GM19372 (cell line): Measurements from ENCODE around the gene FBXO36.
"Not testable (repeated sequence)": the region's sequence is repeated elsewhere in the genome, so short reads cannot be mapped to it uniquely, and the experiment has no call there.

ENCODE experiments used
- ATAC-seq: cut with Tn5 transposase; IDR thresholded peaks from one replicate; pipeline ENCODE4 v1.9.1; 2021; ENCODE audit warnings: mild to moderate bottlenecking, low read depth, moderate library complexity; ENCODE audit not compliant: unreplicated experiment

FBXO36 gene

DNA sequence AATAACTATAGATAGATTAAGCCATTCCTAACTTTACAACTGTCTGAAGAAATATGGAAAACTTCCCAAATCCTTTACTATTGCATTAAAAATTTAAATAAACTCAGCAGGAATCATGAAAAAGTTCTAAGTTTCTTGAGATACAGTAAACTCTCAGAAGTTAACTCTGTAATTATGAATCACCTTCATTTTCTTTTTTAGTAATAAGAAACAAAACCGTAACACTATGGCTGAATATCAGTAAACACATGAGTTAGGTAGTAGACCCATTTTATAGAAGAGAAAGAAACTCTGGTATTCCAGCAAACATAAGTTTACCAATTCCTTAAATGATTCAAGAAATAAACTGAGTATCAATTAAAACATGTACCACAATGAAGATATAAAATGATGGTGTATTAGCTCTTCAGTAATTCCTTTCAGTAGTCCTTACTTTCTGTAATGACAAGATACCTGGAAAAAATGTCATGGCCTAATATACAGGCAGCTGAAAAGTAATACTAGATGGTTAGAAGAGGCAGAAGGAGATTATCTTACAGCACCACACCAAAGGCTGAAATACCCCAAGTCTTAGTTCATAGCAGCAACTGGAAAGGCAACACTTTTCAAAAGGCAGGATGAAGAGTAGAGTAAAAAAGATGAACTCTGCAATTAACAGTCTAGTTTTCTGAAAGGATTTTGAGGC lies 12.0 kb upstream of the FBXO36 start:
- ATAC-seq = no peak

- ATAC-seq = peak; percentile 77
Measured at GRCh38 chr2:229910832-229911412, 11.4 kb upstream of the FBXO36 start.

DNA sequence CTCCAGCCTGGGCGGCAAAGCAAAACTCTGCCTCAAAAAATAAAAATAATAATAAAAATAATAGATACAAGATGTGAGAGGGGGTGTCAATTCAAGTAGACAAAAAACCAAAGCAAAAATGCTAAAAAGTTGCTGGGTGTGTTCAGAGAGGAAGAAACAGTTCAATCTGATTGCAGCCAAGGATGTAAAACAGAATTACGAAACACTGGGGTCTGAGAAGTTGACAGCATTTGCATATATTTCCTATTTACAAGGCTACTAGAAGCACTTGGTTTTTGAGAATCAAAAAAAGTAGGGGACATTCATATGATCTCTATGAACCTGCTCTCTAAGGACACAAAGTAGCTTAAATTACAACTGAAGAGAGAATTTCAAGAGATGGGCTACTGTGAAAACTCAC lies 8.1 kb upstream of the FBXO36 start:
- no peak for ATAC-seq

DNA sequence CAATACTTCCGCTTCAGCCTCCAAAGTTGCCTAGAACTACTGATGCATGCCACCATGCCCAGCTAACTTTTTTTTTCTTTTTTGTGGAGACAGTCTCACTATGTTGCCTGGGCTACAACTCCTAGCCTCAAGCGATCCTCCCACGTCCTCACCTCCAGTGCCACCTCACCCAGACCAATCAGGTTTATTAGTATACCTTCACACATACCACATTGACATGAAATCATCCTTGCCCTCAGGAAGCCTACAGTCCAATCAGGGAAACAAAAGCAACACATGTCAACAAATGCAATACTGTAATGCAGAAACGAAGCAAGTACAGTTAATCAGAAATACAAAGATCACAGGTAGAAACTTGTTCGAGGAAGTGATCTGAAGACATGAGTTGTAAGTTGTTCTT lies 4.5 kb upstream of the FBXO36 start:
- no peak for ATAC-seq

DNA sequence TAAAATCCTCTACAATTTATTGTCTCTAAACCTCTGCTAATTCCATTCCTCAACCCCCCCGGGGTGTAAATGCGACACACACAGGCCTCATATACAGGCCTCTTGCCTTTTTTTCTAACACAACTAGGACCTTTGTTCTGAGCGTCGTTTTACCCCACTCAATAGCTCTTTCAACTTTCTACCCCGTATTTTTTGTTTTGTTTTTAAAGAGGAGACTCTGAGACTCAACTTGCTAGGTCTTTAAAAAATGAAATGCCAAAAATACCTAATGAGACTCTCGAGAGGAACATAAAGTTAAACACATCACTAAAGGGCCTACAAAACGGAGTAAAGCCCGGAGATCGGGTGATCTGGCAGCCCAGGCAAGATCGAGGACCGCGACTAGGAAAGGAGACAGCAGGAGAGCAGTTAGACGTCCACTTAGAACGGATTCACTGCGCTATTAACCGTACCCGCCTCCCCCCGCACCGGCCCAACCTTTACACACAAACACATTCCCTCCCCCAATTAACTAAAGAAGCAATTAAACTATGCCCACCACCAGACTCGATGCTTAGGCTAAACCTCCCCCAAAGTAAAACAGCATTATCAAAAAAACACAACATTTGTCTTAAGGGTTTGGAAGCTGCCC lies 2.2 kb upstream of the FBXO36 start:
- ATAC-seq = no peak

DNA sequence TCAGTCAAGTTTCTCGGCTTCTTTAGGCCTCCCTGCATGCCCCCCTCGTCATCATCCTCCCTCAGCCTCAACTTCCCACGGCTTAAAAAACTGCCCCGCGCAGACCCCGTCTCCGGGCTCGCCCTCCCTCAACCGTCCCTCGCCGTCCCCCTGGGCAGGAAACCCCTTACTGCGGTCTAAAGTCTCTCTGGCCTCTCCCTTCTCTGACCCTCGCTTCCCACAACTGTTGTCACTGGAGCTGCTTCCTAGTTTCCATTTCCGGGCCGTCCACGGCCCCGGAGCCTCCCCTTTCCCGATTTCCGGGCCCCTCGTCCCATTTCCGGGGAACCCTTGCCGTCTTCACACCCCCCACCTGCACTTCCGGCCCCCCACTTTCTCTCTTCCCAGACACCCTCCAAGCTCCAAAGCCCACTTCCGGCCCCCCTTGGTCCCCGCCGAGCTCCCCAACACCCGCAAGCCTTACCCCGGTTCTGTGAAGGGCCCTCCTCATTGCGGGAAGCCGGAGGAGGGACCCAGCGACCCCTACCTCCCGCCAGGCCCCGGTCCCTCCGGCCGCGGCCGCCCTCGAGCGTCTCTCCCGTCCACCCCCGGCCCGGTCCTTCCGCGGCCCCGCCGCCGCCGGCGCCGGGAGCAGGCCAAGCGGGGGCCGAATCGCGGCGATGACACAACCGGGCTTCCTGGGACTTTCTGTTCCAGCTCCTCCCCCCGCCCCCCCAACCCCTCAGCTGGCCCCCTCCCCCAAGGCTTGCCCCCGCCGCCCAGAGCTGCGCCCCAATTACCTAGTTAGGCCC lies 1.0 kb upstream of the FBXO36 start:
- peak; percentile 16 for ATAC-seq

- ATAC-seq = peak; percentile 68
Measured at GRCh38 chr2:229921892-229922448, 333 bp upstream of the FBXO36 start, which contains the start of gene TRIP12. TSS of gene TRIP12 (minus strand) at chr2:229922009. CDS start at chr2:229880079, 41,930 bp downstream.

- ATAC-seq = not testable (repeated sequence)
Measured at GRCh38 chr2:229924541-229924940, 2.2 kb downstream of the FBXO36 start.

DNA sequence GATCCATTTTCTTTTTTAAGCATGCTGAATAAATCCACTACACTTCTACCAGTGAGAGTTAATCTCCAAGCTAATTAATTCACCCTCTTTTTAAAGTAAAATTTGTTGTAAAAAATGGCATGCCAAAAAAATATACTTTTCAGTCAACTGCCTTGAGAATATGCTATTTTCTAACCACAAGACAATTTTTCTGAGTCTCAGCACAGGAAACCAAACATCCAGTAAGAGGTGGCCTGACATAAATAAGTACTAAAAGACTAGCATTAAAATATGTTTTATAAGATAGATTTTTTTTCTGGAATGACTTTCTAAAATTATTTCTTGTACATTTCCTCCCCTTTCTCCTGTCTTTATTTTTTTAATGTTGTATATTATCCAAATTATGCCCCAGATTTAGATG lies 2.9 kb downstream of the FBXO36 start:
- no peak for ATAC-seq

DNA sequence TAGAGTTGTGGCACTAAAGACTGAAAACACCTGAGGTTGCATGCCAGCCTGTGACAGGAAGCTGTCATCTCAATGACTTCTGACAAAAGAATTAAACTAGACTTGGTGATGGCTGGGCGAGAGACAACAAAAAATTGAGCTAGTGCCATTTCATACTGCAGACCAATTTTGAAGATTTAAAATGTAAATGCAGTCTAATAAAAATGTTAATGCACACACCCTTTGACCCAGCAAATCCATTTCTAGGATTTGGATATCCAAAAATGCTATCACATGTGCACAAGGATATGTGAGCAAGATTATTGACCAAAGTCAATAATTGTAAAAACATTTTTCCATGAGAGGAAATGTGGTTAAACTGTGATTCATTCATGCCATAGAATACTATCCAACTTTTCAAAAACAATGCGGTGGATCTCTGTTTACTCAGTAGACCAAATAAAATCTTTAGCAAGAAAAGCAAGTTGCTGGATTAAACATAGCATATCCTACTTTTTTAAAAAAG lies 5.6 kb downstream of the FBXO36 start:
- ATAC-seq = no peak

- no peak for ATAC-seq
Measured at GRCh38 chr2:229930656-229931055, 8.4 kb downstream of the FBXO36 start.

- ATAC-seq = no peak
Measured at GRCh38 chr2:229931241-229931640, 8.9 kb downstream of the FBXO36 start.

- no peak for ATAC-seq
Measured at GRCh38 chr2:229937537-229937936, 15.2 kb downstream of the FBXO36 start.

- ATAC-seq = no peak
Measured at GRCh38 chr2:229942671-229943070, 20.4 kb downstream of the FBXO36 start.

GRCh38 chr2:229943171-229943570 lies 20.9 kb downstream of the FBXO36 start:
- no peak for ATAC-seq

- ATAC-seq = no peak
Measured at GRCh38 chr2:229943770-229944449, 21.6 kb downstream of the FBXO36 start.

DNA sequence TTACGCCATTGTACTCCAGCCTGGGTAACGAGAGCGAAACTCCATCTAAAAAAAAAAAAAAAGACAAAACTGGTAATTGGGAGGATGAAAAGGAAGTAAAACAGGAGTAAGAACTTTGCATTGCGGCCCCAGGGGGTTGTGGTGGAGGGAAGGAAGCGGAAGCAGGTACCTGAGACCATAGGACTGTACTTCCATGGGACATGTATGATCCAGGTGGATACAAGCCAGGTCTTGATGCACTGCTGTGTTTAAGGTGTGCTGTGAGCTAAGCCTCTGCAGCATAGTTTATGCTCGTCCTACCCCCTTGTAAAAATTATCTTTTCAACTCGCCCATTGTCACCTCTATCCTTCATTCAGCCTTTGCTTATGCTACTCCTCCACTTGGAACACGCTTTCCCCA lies 23.7 kb downstream of the FBXO36 start:
- no peak for ATAC-seq

DNA sequence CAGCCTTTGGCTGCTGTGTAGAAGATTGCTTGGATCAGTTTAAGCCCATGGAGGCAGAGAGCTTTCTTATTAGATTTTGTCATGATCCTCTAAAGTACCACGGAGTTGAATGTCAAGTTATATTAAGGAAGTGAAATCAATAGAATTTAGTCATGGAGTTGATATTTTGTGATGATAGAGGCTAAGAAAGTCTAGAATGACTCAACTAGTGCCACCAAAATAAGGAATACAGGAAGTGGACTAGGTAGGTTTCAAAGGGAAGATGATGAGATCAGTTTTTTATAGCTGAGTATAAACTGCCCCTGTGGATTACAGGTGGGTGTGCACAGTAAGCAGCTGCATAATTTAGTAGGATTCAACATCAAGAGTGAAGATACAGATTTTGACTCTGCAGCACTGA lies 25.2 kb downstream of the FBXO36 start:
- no peak for ATAC-seq

DNA sequence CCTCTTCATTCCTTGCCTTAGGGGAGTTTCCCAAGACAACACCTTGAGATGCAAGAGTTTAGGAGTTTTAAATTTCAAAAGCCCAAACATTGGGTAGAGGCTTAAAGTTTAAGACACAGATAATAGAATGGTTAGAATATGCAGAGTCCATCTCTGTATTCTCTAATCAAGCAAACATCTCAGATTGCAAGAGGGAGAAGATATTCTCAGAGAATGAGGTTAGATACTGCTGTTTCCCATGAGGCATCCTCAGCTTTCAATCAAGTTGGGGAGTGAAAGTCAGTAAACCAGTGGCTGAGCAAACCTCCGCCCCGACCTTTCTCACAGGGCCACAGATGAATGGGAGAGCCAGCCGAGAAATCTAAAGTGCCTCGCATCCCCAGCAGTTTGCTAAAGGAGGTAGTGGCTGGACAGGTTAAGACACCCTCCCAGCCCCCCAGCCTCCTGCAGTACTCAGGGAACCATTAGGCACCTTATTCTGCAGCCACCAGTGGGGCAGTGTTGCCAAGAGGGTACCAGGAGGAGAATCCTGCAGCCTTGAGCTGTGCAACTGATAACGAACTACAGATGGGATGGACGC lies 30.0 kb downstream of the FBXO36 start:
- ATAC-seq = no peak

DNA sequence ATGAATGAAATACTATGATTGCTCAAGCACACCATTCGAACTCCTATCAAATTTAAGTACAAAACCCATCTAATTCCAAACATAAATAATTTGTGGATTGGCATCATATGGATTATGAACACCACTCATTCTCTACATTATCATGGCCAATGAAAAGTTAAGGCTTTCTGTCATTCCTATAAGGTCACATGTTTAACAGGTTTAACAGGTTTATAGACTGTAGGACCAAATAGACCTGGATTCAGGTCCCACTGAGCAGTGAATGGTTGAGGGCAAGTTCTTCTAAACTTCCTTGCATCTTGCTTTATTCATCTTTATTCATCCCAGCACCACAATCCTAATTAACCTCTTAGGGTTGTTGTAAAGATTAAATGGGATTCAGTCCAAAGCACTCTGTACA lies 33.4 kb downstream of the FBXO36 start:
- no peak for ATAC-seq
